NT2/D1 (cell line): ENCODE data around the gene AQP2.

Source experiments
- SUZ12 ChIP-seq: IDR thresholded peaks from 2 replicates; pipeline ENCODE4 v1.6.1; 2011; ENCODE audit not compliant: insufficient read length, insufficient read depth; ENCODE audit errors: extremely low read depth
- YY1 ChIP-seq: IDR thresholded peaks from 2 replicates; pipeline ENCODE4 v1.6.1; 2011; ENCODE audit not compliant: insufficient read length, insufficient read depth

GRCh38 chr12:49979791-49980190 lies 29.3 kb downstream of the AQP2 start:
- no peak for TF ChIP-seq YY1
- no peak for TF ChIP-seq SUZ12
